ENCODE results near the gene KIF26B. TPM values are rescaled to one million over a fixed set of nuclear protein-coding genes. Genes with fewer than 3 reads are reported as not detected.

KIF26B gene
- total and polyA plus RNA-seq, 10 of the 15 experiments (the other 5 are each of a cell fraction or from before 2014, with no cell fraction given): 0.35 to 11.6 (median 2.2) TPM

DNA sequence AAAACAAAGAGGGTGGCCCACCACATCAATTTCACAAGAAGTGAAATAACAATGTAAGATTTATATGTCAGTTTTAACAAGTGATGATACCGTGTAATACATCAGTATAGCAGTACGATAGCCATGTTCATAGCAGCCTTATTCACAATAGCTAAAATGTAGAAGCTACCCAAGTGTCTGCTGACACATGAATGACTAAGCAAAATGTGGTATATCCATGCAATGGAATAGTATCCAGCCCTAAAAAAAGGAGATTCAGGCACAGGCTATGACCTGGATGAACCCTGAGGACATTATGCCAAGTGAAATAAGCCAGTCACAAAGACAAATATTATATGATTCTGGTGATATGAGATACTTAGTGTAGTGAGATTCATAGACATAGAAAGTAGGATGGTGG is 18.0 kb downstream of the KIF26B start (continued):
- TF ChIP-seq, protein P1, sequence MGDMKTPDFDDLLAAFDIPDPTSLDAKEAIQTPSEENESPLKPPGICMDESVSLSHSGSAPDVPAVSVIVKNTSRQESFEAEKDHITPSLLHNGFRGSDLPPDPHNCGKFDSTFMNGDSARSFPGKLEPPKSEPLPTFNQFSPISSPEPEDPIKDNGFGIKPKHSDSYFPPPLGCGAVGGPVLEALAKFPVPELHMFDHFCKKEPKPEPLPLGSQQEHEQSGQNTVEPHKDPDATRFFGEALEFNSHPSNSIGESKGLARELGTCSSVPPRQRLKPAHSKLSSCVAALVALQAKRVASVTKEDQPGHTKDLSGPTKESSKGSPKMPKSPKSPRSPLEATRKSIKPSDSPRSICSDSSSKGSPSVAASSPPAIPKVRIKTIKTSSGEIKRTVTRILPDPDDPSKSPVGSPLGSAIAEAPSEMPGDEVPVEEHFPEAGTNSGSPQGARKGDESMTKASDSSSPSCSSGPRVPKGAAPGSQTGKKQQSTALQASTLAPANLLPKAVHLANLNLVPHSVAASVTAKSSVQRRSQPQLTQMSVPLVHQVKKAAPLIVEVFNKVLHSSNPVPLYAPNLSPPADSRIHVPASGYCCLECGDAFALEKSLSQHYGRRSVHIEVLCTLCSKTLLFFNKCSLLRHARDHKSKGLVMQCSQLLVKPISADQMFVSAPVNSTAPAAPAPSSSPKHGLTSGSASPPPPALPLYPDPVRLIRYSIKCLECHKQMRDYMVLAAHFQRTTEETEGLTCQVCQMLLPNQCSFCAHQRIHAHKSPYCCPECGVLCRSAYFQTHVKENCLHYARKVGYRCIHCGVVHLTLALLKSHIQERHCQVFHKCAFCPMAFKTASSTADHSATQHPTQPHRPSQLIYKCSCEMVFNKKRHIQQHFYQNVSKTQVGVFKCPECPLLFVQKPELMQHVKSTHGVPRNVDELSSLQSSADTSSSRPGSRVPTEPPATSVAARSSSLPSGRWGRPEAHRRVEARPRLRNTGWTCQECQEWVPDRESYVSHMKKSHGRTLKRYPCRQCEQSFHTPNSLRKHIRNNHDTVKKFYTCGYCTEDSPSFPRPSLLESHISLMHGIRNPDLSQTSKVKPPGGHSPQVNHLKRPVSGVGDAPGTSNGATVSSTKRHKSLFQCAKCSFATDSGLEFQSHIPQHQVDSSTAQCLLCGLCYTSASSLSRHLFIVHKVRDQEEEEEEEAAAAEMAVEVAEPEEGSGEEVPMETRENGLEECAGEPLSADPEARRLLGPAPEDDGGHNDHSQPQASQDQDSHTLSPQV (IDR thresholded peaks at IDR 0.05): no peak
- TF ChIP-seq, protein P2, sequence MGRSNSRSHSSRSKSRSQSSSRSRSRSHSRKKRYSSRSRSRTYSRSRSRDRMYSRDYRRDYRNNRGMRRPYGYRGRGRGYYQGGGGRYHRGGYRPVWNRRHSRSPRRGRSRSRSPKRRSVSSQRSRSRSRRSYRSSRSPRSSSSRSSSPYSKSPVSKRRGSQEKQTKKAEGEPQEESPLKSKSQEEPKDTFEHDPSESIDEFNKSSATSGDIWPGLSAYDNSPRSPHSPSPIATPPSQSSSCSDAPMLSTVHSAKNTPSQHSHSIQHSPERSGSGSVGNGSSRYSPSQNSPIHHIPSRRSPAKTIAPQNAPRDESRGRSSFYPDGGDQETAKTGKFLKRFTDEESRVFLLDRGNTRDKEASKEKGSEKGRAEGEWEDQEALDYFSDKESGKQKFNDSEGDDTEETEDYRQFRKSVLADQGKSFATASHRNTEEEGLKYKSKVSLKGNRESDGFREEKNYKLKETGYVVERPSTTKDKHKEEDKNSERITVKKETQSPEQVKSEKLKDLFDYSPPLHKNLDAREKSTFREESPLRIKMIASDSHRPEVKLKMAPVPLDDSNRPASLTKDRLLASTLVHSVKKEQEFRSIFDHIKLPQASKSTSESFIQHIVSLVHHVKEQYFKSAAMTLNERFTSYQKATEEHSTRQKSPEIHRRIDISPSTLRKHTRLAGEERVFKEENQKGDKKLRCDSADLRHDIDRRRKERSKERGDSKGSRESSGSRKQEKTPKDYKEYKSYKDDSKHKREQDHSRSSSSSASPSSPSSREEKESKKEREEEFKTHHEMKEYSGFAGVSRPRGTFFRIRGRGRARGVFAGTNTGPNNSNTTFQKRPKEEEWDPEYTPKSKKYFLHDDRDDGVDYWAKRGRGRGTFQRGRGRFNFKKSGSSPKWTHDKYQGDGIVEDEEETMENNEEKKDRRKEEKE (IDR thresholded peaks at IDR 0.05): no peak

DNA sequence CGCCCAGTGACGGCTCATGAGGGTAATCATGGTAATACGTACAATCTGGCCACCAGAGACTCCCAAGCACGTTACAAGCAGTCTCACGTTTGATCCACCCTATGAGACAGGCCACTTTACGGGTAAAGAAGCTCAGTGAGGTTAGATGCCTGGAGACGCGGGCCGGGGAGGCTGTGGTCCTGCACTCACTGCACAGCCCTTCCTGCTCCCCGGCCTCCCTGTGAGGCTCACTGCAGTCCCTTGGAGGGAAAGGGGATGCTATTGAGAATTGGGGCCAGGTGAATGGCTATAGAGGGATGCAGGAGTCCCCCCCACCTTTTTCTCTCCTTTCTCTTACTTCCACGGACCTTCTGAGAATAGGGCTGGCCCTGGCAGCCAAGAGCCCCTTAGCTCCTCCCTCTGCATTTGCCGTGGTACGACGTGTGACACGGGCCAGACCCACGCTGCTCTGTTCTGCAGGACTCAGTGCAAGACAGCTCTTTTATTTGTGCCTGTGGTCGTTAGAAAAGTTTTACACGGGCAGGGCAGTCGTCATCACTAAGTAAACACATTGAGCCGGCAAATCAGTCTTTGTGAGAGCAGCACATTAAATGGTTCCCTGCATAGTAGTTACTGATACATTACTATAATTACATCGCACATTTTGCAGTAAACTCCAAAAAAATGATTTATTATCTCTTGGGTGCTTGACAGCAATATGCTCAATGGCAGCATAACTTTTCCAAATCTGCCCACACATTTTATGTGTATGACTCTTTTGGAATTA is 18.8 kb downstream of the KIF26B start:
- Histone ChIP-seq H3K27ac (ENCODE audit: control insufficient read depth, insufficient read depth) (no peak overlapping the region), H3K4me3 (no peak overlapping the region), H3K4me2 (ENCODE audit: control insufficient read depth, insufficient read depth) (no peak overlapping the region), H3K9ac (ENCODE audit: control insufficient read depth, insufficient read depth, low read length) (no peak overlapping the region), H3K79me2 (ENCODE audit: control insufficient read depth, insufficient read depth, low read length) (no peaks in the 10 kb centered on the region), H3K36me3 (ENCODE audit: control insufficient read depth in 2 of 2, insufficient read depth in 2 of 2, low read length in 1 of 2) (no peaks in the 10 kb centered on the region), H2AFZ (ENCODE audit: control insufficient read depth, low read depth, low read length) (no peak overlapping the region), H3K27me3 (replicated peaks in 1 of 2; ENCODE audit: control insufficient read depth in 2 of 2, insufficient read depth in 2 of 2, low read length in 1 of 2) (peaks cover 0 to 1% of the 10 kb centered on the region in 2 experiments; a peak in 1 of 4 replicates), H3K9me3 (replicated peaks; ENCODE audit: control insufficient read depth, insufficient read depth, low read length) (no peaks in the 10 kb centered on the region; the same call in 2 of the 3 replicates), H4K20me1 (ENCODE audit: control insufficient read depth, insufficient read depth) (no peaks in the 10 kb centered on the region), H3K4me1 (ENCODE audit: control insufficient read depth, insufficient read depth, low read length) (no peaks in the 10 kb centered on the region)
- 43% methylated on average over 21 of the region's 21 CpGs for WGBS (ENCODE audit: insufficient coverage, insufficient replicate concordance, low lambda C conversion rate, missing lambda C conversion rate)
- in situ Hi-C loops (cut with MboI) (no loop called here), intact Hi-C loops (cut with micrococcal nuclease; ENCODE audit: unreplicated experiment) (no loop called here)
- no TSS peak for BruUV-seq (replicated peaks)
- SMC1A ChIA-PET (ENCODE audit: uncharacterized antibody, unreplicated experiment): no interaction called here
- RAD21 ChIA-PET (ENCODE audit: unreplicated experiment): interaction anchor here (0.6 kb wide), 1 partner anchor 286 kb away, joined by 3 read pairs; no protein-coding TSS in a partner anchor
- DNase-seq (ENCODE audit: low read depth, low spot score) (no peak), ATAC-seq (no peak), FAIRE-seq (no peak)
- POLR2A ChIA-PET: no interaction called here
- CTCF ChIA-PET: no interaction called here
- TF ChIP-seq SMC3 (IDR thresholded peaks at IDR 0.05; ENCODE audit: borderline replicate concordance, low read length) (no peak), NFXL1 (IDR thresholded peaks at IDR 0.05; ENCODE audit: borderline replicate concordance) (no peak), CREM (IDR thresholded peaks at IDR 0.05; ENCODE audit: low read depth) (no peak), PAX8 (IDR thresholded peaks at IDR 0.05) (no peak), RELA (IDR thresholded peaks at IDR 0.05; ENCODE audit: borderline replicate concordance, partially characterized antibody) (no peak)
- TF ChIP-seq, protein P3, sequence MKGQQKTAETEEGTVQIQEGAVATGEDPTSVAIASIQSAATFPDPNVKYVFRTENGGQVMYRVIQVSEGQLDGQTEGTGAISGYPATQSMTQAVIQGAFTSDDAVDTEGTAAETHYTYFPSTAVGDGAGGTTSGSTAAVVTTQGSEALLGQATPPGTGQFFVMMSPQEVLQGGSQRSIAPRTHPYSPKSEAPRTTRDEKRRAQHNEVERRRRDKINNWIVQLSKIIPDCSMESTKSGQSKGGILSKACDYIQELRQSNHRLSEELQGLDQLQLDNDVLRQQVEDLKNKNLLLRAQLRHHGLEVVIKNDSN (IDR thresholded peaks at IDR 0.05; ENCODE audit: borderline replicate concordance, extremely low read length, insufficient read depth, low read depth, low read length): no peak
- TF ChIP-seq, protein P4, sequence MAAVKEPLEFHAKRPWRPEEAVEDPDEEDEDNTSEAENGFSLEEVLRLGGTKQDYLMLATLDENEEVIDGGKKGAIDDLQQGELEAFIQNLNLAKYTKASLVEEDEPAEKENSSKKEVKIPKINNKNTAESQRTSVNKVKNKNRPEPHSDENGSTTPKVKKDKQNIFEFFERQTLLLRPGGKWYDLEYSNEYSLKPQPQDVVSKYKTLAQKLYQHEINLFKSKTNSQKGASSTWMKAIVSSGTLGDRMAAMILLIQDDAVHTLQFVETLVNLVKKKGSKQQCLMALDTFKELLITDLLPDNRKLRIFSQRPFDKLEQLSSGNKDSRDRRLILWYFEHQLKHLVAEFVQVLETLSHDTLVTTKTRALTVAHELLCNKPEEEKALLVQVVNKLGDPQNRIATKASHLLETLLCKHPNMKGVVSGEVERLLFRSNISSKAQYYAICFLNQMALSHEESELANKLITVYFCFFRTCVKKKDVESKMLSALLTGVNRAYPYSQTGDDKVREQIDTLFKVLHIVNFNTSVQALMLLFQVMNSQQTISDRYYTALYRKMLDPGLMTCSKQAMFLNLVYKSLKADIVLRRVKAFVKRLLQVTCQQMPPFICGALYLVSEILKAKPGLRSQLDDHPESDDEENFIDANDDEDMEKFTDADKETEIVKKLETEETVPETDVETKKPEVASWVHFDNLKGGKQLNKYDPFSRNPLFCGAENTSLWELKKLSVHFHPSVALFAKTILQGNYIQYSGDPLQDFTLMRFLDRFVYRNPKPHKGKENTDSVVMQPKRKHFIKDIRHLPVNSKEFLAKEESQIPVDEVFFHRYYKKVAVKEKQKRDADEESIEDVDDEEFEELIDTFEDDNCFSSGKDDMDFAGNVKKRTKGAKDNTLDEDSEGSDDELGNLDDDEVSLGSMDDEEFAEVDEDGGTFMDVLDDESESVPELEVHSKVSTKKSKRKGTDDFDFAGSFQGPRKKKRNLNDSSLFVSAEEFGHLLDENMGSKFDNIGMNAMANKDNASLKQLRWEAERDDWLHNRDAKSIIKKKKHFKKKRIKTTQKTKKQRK (IDR thresholded peaks at IDR 0.05; ENCODE audit: low read depth, low read length): no peak
